Suprapubic skin (tissue), 4 donors: Measurements from ENCODE around the gene PWWP2B. TPM values are rescaled to one million over a fixed set of nuclear protein-coding genes. Genes with fewer than 3 reads are reported as not detected.
A peak's percentile ranks its signal among the peaks of the same experiment; 100 is the strongest.

Source experiments
- DNase-seq, 2 donors: peaks; one replicate each; pipeline ENCODE4 v3.0.0-alpha.2; 2019; ENCODE audit warnings: low spot score in 2 of 2
- H3K27ac ChIP-seq: fragments of 200-600 bp; sonication (generic); one replicate; pipeline ENCODE4 v1.5.1; 2019
- H3K27me3 ChIP-seq: fragments of 200-600 bp; sonication (generic); one replicate; pipeline ENCODE4 v1.5.1; 2019
- H3K36me3 ChIP-seq: fragments of 200-600 bp; sonication (generic); one replicate; pipeline ENCODE4 v1.5.1; 2019
- H3K4me1 ChIP-seq: fragments of 200-600 bp; sonication (generic); one replicate; pipeline ENCODE4 v1.5.1; 2019
- H3K4me3 ChIP-seq: fragments of 200-600 bp; sonication (generic); one replicate; pipeline ENCODE4 v1.5.1; 2019; ENCODE audit warnings: mild to moderate bottlenecking
- H3K9me3 ChIP-seq: fragments of 200-600 bp; sonication (generic); one replicate; pipeline ENCODE4 v1.5.1; 2019
- CTCF ChIP-seq, 2 donors: fragments of 200-600 bp in 1 of 2; fragments of 450-650 bp in 1 of 2; sonication (generic) in 1 of 2; IDR thresholded peaks; one replicate each; pipeline ENCODE4 v1.5.1; 2016 to 2019; ENCODE audit warnings: antibody characterized with exemption in 2 of 2, mild to moderate bottlenecking in 1 of 2, moderate library complexity in 1 of 2
- EP300 ChIP-seq: sonication (generic); formaldehyde crosslinking; IDR thresholded peaks from one replicate; pipeline ENCODE4 v1.6.1; 2017; ENCODE audit warnings: antibody characterized with exemption
- POLR2A ChIP-seq, 2 donors: fragments of 450-650 bp; IDR thresholded peaks; one replicate each; pipeline ENCODE4 v1.6.1; 2017; ENCODE audit warnings: antibody characterized with exemption in 2 of 2, mild to moderate bottlenecking in 2 of 2, moderate library complexity in 2 of 2
- POLR2AphosphoS5 ChIP-seq, 3 donors: sonication (generic); formaldehyde crosslinking; IDR thresholded peaks; one replicate each; pipeline ENCODE4 v1.6.1; 2017; ENCODE audit warnings: antibody characterized with exemption in 3 of 3
- WGBS: methylation state at CpG from one replicate; pipeline ENCODE4 v1.1.5; 2018; 5-methylcytosine and 5-hydroxymethylcytosine counted together
- total RNA-seq, 4 donors: library from RNA; depleted of rRNA; stranded (reverse); fragments of >200 nt; gene quantifications; one replicate each; pipeline ENCODE4 v1.1.0, GENCODE V29; 2016

The PWWP2B gene
- total RNA-seq, 4 donors from 2014 or later: 15.2 to 19.4 (median 18.3) TPM

GRCh38 chr10:132442636-132443035, 45.6 kb downstream of the PWWP2B start:
- Histone ChIP-seq H3K4me1 (peaks cover 31% of the 10 kb centered on the region), H3K27ac (no peak overlapping the region), H3K4me3 (no peak overlapping the region), H3K36me3 (no peaks in the 10 kb centered on the region), H3K27me3 (no peaks in the 10 kb centered on the region), H3K9me3 (no peaks in the 10 kb centered on the region)
- WGBS: 73% methylated on average over 6 of the region's 10 CpGs
- no peak for TF ChIP-seq POLR2AphosphoS5 (IDR thresholded peaks at IDR 0.05)
- no peak for TF ChIP-seq EP300
- TF ChIP-seq CTCF (IDR thresholded peaks at IDR 0.05): no peak
- no peak for TF ChIP-seq POLR2A (IDR thresholded peaks at IDR 0.05)
- no peak for DNase-seq

GRCh38 chr10:132443605-132443982, 46.6 kb downstream of the PWWP2B start:
- Histone ChIP-seq H3K4me1 (peaks cover 39% of the 10 kb centered on the region), H3K36me3 (no peaks in the 10 kb centered on the region), H3K9me3 (no peaks in the 10 kb centered on the region), H3K27me3 (no peaks in the 10 kb centered on the region), H3K27ac (no peak overlapping the region), H3K4me3 (no peak overlapping the region)
- TF ChIP-seq CTCF (IDR thresholded peaks at IDR 0.05) (peak in 1 of 2 donors; percentile 30), POLR2AphosphoS5 (IDR thresholded peaks at IDR 0.05) (no peak)
- 51% methylated on average over 9 of the region's 10 CpGs for WGBS
- DNase-seq: no peak

- Histone ChIP-seq H3K4me3 (no peak overlapping the region), H3K9me3 (no peaks in the 10 kb centered on the region), H3K27ac (no peak overlapping the region), H3K4me1 (peaks cover 42% of the 10 kb centered on the region), H3K36me3 (no peaks in the 10 kb centered on the region), H3K27me3 (no peaks in the 10 kb centered on the region)
- WGBS: 62% methylated on average over 6 of the region's 13 CpGs
- no peak for DNase-seq
- TF ChIP-seq POLR2AphosphoS5 (IDR thresholded peaks at IDR 0.05) (no peak), POLR2A (IDR thresholded peaks at IDR 0.05) (no peak), EP300 (no peak), CTCF (IDR thresholded peaks at IDR 0.05) (no peak)
These were observed 47.2 kb downstream of the PWWP2B start for GRCh38 chr10:132443983-132444876.

- Histone ChIP-seq H3K36me3 (no peaks in the 10 kb centered on the region), H3K4me1 (peaks cover 48% of the 10 kb centered on the region), H3K4me3 (no peak overlapping the region), H3K27ac (no peak overlapping the region), H3K27me3 (no peaks in the 10 kb centered on the region), H3K9me3 (no peaks in the 10 kb centered on the region)
- DNase-seq: no peak
- WGBS: 48% methylated on average over 4 of the region's 7 CpGs
- TF ChIP-seq POLR2AphosphoS5 (IDR thresholded peaks at IDR 0.05): no peak
- no peak for TF ChIP-seq EP300
- no peak for TF ChIP-seq POLR2A (IDR thresholded peaks at IDR 0.05)
- TF ChIP-seq CTCF (IDR thresholded peaks at IDR 0.05): no peak
These were observed 47.9 kb downstream of the PWWP2B start for GRCh38 chr10:132444877-132445351.

- WGBS: 82% methylated on average over 22 of the region's 22 CpGs
- Histone ChIP-seq H3K27ac (no peak overlapping the region), H3K4me3 (no peak overlapping the region)
These were observed 48.7 kb downstream of the PWWP2B start for GRCh38 chr10:132445516-132446194.

More at GRCh38 chr10:132445516-132446194, 48.7 kb downstream of the PWWP2B start:
- Histone ChIP-seq H3K4me1 (peaks cover 56% of the 10 kb centered on the region), H3K27me3 (no peaks in the 10 kb centered on the region), H3K36me3 (no peaks in the 10 kb centered on the region), H3K9me3 (no peaks in the 10 kb centered on the region)
- TF ChIP-seq POLR2A (IDR thresholded peaks at IDR 0.05) (no peak), CTCF (IDR thresholded peaks at IDR 0.05) (no peak), EP300 (no peak), POLR2AphosphoS5 (IDR thresholded peaks at IDR 0.05) (no peak)
- no peak for DNase-seq
